Activated T-helper 1 cell treated with anti-CD3 and anti-CD28 coated beads, Interleukin-2, amount 50 U/mL, for 16 hours (primary cell): ENCODE measurements around the gene ADAM12.
"Not testable (repeated sequence)": the region's sequence is repeated elsewhere in the genome, so short reads cannot be mapped to it uniquely, and the experiment has no call there.

ENCODE experiments used
- DNase-seq, 2 donors: peaks; one replicate each; pipeline ENCODE4 v3.0.0-alpha.2; 2020; ENCODE audit warnings: low read depth in 1 of 2, low spot score in 1 of 2

ADAM12 gene

GRCh38 chr10:126186766-126187165, 201.5 kb downstream of the ADAM12 start:
- no peak for DNase-seq

DNA sequence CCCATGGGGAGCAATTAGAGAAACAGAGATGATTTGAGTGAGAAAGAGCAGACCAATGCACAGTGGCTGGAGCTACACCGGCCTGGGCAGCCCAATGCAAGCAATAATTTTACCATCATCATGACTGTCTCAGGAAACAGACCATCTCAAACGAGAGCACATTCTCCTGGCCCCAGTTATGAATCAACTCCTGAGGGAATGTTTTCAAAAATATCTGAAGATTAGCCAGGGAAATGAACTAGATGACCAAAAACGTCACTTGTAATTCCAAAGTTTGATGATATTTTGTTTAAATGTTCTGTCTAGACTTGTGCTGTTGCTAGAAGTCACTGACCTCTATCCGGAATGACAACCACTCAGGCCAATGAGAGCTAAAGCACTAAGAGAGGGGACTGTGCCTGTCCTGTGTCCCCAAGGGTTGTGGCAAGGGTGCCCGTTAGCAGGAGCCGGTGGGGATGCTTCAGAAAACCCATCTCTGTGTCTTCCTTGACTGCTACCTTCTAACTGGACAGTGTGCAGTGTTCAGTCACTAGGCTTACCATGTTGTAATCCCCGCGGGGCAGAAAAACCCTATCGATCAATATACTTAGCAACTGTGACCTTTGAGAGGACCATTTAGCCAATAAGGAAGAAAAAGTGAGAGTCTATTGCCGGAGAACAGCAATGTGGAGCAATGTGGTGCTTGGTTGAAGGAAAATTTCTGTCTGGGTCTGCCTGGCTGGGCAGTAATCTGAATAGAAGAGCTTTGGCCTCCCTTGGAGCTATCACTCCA, 202.4 kb downstream of the ADAM12 start:
- DNase-seq = no peak

- no peak for DNase-seq
These were observed 206.7 kb downstream of the ADAM12 start for GRCh38 chr10:126181626-126182025.

GRCh38 chr10:126179637-126180036, 208.6 kb downstream of the ADAM12 start:
- DNase-seq = no peak

DNA sequence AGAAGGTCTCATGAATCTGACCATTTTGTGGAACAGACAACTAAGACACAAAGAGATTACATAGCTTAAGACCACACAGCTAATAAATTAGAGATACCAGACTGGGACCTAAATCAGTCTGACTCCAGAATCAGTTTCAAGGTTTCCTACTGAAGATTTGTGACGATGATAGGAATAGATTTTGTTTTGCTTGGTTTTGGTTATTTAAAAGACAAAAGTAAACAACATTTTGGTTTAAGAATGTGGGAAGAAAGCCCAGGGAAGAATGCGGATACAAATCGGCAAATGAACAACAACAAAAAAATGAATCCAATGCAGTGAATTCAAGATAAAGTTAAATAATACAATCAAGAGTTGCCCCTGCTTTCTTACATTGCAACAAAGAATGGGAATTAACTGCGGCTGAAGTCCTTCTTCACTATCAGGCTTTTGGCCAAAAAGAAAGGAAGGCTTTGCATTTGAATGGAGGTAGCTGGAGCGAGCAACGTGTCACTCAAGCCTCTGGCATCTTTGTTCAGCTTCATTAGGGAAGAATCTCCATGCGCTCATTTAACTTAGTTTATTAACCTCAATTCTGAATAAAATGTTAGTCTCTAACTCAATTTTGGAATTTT, 210.8 kb downstream of the ADAM12 start:
- DNase-seq = no peak

- no peak for DNase-seq
These were observed 212.5 kb downstream of the ADAM12 start for GRCh38 chr10:126175641-126176262.

DNA sequence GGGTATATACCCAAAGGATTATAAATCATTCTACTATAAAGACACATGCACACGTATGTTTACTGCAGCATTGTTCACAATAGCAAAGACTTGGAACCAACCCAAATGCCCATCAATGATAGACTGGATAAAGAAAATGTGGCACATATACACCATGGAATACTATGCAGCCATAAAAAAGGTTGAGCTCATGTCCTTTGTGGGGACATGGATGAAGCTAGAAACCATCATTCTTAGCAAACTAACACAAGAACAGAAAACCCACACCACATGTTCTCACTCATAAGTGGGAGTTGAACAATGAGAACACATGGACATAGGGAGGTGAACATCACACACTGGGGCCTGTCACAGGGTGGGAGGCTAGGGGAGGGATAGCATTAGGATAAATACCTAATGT, 215.5 kb downstream of the ADAM12 start:
- DNase-seq = not testable (repeated sequence)

DNA sequence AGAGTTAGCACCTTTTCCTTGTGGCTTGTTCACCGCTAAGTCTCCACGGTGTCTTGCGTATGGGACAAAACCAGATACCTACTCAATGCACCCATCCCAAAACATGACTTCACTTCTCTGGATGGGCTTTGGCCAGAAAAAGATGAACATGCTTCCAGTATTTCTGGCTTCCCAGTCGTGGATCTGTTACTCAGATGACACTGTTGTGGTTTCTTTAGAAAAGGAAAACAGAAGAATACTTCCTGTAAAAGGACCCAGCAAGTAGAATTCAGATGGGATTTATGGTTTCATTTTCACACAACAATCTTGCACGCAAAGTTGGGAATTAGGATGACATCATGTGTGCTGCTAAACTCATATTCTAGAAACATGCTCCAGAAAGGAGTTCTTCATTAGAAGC, 216.7 kb downstream of the ADAM12 start:
- DNase-seq = no peak

- no peak for DNase-seq
These were observed 217.5 kb downstream of the ADAM12 start for GRCh38 chr10:126170776-126171175.

DNA sequence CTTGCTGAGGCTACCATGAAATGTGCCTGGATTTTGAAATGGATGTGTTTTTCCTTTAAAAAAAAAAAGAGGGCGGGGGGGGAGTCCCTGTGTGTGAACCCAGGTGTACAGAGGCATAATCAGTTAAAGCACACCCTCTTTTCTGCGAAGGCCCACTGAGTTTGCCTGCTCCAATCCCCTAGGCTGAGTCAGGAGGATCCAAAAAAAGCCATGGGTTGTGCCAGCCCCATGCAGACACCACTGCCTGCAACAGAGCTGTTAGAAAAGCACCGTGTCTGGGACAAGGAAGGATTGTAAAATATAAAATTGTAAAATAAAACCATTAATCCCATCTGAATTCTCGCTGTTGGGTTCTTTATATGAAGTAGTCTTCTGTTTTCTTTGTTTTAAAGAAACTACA, 217.9 kb downstream of the ADAM12 start:
- DNase-seq = no peak

DNA sequence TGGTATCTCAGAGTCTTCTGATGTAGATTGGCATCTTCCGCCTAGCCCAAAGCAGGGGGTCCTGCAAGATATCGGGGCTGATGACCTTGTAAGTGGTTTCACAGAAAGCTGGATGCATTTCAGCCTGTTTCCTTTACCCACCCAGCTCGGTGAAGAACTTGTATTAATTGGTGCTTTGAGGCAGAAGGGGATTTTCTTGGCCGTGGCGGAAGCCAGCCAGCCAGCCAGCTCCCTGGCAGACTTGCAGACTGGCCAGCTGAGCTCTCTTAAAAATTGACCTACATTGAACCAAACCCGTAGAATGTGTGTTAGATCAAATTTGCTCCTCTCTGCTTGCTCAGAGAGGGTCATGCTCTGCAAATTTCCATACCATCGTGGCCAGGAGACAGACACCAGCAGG, 218.4 kb downstream of the ADAM12 start:
- DNase-seq = no peak

- no peak for DNase-seq
These were observed 221.5 kb downstream of the ADAM12 start for GRCh38 chr10:126166797-126167196.

GRCh38 chr10:126165874-126166273, 222.4 kb downstream of the ADAM12 start:
- DNase-seq = no peak

DNA sequence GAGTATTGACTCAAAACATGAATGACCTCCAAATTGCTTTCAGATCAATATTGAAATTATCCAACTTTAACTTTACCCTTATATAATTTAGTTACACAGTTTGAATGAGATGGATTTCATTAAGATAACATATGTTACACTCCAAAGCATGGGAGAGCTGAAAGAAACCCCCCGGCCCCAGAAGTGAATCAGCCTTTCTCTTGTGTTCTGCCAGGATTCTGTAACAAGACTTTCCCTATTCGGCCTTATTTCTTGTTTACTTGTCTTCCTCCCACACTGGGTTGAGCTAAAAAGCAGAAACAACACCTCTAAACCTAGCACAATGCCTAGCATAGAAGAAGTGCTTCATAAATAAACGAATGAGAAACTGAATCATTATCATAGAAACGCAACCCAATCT, 224.8 kb downstream of the ADAM12 start:
- no peak for DNase-seq

- DNase-seq = no peak
These were observed 226.6 kb downstream of the ADAM12 start for GRCh38 chr10:126161691-126162090.

- DNase-seq = no peak
These were observed 227.2 kb downstream of the ADAM12 start for GRCh38 chr10:126160971-126161630.

DNA sequence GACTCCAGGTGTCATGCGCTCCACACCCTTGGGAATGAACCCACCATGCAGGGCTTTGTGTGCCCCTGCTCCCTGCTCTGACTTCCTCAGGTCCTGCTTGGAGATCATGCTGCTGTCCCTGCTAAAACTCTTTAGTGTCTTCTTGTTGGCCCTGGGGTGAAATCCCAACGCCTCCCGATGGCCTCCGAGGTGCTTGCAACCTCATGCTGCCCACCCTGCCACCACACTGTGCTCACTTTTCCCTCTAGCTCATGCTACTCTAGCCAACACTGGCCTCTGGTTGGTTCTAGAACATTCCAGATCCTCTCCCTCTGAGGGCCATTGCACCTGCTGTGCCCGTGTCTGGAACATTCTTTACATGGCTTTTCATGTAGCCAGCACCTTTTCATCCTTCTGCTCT, 227.7 kb downstream of the ADAM12 start:
- DNase-seq = no peak

GRCh38 chr10:126158133-126158892, 230.0 kb downstream of the ADAM12 start:
- DNase-seq = no peak

DNA sequence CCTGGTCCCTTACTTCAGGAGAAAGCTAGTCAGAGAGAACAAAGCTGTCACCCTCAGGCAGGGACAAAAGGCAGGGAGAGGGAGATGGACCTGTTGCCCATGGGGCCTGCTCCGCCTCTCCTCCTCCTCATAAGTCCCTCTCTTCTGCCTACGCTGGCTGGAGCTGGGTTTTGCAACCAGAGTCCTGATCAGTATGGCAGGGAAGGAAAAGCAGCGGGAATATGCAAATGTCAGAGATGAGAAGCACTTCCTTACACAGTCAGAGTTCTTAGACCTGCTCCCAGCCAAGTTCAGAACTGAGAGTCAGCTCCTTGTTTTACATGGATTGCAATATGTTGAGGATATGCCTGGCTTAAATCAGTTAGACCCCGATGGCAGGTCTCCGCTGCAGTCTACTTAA, 231.1 kb downstream of the ADAM12 start:
- DNase-seq = no peak

DNA sequence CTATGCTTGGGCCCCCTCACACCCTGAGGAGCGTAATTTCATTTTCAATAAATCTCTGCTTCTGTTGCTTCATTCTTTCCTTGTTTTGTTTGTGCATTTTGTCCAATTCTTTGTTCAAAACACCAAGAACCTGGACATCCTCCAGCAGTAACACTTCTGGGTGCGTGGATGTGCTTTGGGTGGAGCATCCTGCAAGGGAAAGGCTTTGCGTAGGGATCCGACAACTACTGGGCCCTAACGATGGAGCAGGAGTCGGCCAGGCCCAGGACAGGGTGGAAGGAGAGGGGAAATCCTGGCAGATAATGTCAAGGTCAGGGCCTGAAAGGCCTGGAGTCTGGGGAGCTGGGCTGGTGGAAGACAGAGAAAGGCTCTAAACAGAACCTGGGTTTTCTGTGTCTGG, 231.8 kb downstream of the ADAM12 start:
- DNase-seq = no peak

- DNase-seq = no peak
These were observed 232.3 kb downstream of the ADAM12 start for GRCh38 chr10:126156012-126156411.
